ENCODE data around the gene PBRM1. TPM values are rescaled to one million over a fixed set of nuclear protein-coding genes. Genes with fewer than 3 reads are reported as not detected.

The PBRM1 gene
- total RNA-seq, 1 donor from 2014 or later = 116 TPM

DNA sequence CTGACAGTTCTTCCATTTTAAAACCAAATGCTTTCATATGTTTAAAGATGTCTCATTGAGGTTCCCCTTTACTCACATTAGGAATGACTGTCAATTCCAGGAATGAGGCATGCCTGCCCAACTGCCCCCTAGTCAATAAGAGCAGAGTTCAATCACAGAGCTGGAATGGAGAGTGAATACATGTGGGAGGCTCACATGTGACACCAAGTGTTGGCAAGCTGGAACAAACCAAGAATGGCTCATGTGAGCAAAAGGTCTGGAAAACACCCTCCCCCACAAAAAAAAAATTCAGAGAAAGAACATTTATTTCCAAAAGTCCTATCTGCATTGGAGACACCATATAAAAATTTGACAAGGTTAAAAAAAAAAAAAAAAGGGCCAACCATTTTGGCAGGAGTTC lies 3.7 kb downstream of the PBRM1 start:
- no peak overlapping the region for H3K4me2 ChIP-seq
- no peak overlapping the region for H3K4me3 ChIP-seq
- H3K27me3 ChIP-seq = no peaks in the 10 kb centered on the region
- Mint-ChIP-seq H3K9me3 (no peaks in the 10 kb centered on the region), H3K4me3 (no peak overlapping the region), H3K4me1 (peaks cover 29% of the 10 kb centered on the region), H3K27me3 (ENCODE audit: insufficient read depth, low read depth) (peaks cover 2% of the 10 kb centered on the region), H3K27ac (peak overlapping the region; percentile 21), H3K36me3 (peaks cover 18% of the 10 kb centered on the region)
- peaks cover 76% of the 10 kb centered on the region for H3K79me2 ChIP-seq (ENCODE audit: low read depth)
- H3K27ac ChIP-seq = no peak overlapping the region
- H2AFZ ChIP-seq (replicated peaks) = no peak overlapping the region
- TF ChIP-seq EZH2phosphoT487 (IDR thresholded peaks at IDR 0.05) (no peak), EZH2 (IDR thresholded peaks at IDR 0.05) (no peak)
- TF ChIP-seq, protein P1, sequence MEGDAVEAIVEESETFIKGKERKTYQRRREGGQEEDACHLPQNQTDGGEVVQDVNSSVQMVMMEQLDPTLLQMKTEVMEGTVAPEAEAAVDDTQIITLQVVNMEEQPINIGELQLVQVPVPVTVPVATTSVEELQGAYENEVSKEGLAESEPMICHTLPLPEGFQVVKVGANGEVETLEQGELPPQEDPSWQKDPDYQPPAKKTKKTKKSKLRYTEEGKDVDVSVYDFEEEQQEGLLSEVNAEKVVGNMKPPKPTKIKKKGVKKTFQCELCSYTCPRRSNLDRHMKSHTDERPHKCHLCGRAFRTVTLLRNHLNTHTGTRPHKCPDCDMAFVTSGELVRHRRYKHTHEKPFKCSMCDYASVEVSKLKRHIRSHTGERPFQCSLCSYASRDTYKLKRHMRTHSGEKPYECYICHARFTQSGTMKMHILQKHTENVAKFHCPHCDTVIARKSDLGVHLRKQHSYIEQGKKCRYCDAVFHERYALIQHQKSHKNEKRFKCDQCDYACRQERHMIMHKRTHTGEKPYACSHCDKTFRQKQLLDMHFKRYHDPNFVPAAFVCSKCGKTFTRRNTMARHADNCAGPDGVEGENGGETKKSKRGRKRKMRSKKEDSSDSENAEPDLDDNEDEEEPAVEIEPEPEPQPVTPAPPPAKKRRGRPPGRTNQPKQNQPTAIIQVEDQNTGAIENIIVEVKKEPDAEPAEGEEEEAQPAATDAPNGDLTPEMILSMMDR (IDR thresholded peaks at IDR 0.05) = no peak
- H3F3A ChIP-seq (ENCODE audit: low read depth) = peaks cover 4% of the 10 kb centered on the region
- no peak overlapping the region for H3K9ac ChIP-seq
- H3K36me3 ChIP-seq = peaks cover 13% of the 10 kb centered on the region
- peaks cover 12% of the 10 kb centered on the region for H3K4me1 ChIP-seq
- H4K20me1 ChIP-seq (ENCODE audit: low read depth) = peaks cover 9% of the 10 kb centered on the region
- no peaks in the 10 kb centered on the region for H3K9me3 ChIP-seq (ENCODE audit: low read depth)
- peak; percentile 27 for DNase-seq (ENCODE audit: low spot score)

DNA sequence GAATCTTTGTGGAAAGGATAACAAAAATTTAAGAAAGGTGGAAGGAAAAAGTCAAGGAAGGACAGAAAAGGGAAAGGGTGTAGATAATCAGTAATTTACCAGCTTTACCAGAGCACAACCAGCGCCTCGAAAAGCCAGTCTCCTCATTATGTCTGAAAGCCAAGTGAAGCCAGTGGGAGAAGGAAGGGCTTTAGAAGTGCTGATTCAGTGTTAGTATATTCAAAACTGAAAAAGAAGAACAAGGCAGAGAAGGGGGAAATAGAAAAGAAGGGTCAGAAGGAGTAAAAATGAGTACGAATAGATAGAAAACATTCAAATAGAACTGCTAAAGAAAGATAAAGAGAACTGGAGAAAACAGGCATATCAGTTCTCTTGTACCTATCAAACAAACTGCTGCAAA lies 4.1 kb downstream of the PBRM1 start:
- H3F3A ChIP-seq (ENCODE audit: low read depth) = peaks cover 4% of the 10 kb centered on the region
- peaks cover 9% of the 10 kb centered on the region for H4K20me1 ChIP-seq (ENCODE audit: low read depth)
- no peak overlapping the region for H2AFZ ChIP-seq (replicated peaks)
- DNase-seq (ENCODE audit: low spot score) = no peak
- Mint-ChIP-seq H3K36me3 (peaks cover 22% of the 10 kb centered on the region), H3K27ac (no peak overlapping the region), H3K27me3 (ENCODE audit: insufficient read depth, low read depth) (peaks cover 2% of the 10 kb centered on the region), H3K4me3 (no peak overlapping the region), H3K9me3 (no peaks in the 10 kb centered on the region), H3K4me1 (peaks cover 26% of the 10 kb centered on the region)
- no peaks in the 10 kb centered on the region for H3K9me3 ChIP-seq (ENCODE audit: low read depth)
- H3K79me2 ChIP-seq (ENCODE audit: low read depth) = peaks cover 73% of the 10 kb centered on the region
- no peak overlapping the region for H3K9ac ChIP-seq
- H3K27ac ChIP-seq = no peak overlapping the region
- H3K27me3 ChIP-seq = no peaks in the 10 kb centered on the region
- H3K4me1 ChIP-seq = peaks cover 9% of the 10 kb centered on the region
- TF ChIP-seq EZH2 (IDR thresholded peaks at IDR 0.05) (no peak), EZH2phosphoT487 (IDR thresholded peaks at IDR 0.05) (no peak)
- TF ChIP-seq, protein P1 (IDR thresholded peaks at IDR 0.05) = no peak
- no peak overlapping the region for H3K4me2 ChIP-seq
- H3K36me3 ChIP-seq = peaks cover 13% of the 10 kb centered on the region
- no peak overlapping the region for H3K4me3 ChIP-seq

DNA sequence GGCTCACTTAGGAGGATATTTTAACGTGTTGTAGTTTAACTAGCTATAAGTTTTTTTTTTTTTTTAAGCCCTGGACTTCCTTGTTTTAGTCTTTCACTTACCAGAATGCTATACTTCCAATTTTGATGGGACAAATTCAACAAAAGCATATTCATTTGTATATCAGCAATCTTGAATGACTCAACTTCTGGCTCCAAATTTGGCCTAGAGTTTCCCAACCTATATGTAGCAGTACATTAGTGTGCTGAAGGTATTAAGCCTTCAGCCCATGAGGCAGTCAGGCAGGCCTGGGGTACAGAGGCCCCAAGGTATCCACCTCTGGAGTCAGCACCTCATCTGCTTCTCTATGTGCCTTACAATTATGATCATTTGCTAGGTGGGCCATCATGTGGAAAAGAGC lies 5.9 kb downstream of the PBRM1 start:
- Mint-ChIP-seq H3K27me3 (ENCODE audit: insufficient read depth, low read depth) (no peaks in the 10 kb centered on the region), H3K4me3 (no peak overlapping the region), H3K4me1 (peaks cover 19% of the 10 kb centered on the region), H3K36me3 (peaks cover 32% of the 10 kb centered on the region), H3K27ac (no peak overlapping the region), H3K9me3 (no peaks in the 10 kb centered on the region)
- Histone ChIP-seq H3K4me1 (peaks cover 8% of the 10 kb centered on the region), H3K27ac (no peak overlapping the region), H3K79me2 (ENCODE audit: low read depth) (peaks cover 72% of the 10 kb centered on the region), H3K36me3 (peaks cover 19% of the 10 kb centered on the region), H3K4me3 (no peak overlapping the region), H3K4me2 (no peak overlapping the region), H4K20me1 (ENCODE audit: low read depth) (peaks cover 9% of the 10 kb centered on the region), H3K9ac (peak overlapping the region; percentile 36), H3K27me3 (no peaks in the 10 kb centered on the region), H3K9me3 (ENCODE audit: low read depth) (no peaks in the 10 kb centered on the region), H2AFZ (replicated peaks) (no peak overlapping the region), H3F3A (ENCODE audit: low read depth) (peaks cover 4% of the 10 kb centered on the region)
- DNase-seq (ENCODE audit: low spot score) = no peak
- TF ChIP-seq EZH2phosphoT487 (IDR thresholded peaks at IDR 0.05) = no peak
- TF ChIP-seq EZH2 (IDR thresholded peaks at IDR 0.05) = no peak
- TF ChIP-seq, protein P1 (IDR thresholded peaks at IDR 0.05) = no peak

All from neural progenitor cell (in vitro differentiated cells).